H9 (cell line): Measurements from ENCODE around the gene MYO10. TPM values are rescaled to one million over a fixed set of nuclear protein-coding genes. Genes with fewer than 3 reads are reported as not detected.

ENCODE experiments used
- DNase-seq: peaks from one replicate; pipeline ENCODE4 v3.0.0-alpha.2; 2017
- H2AFZ ChIP-seq: one replicate; pipeline ENCODE4 v1.6.1; 2013; ENCODE audit warnings: mild to moderate bottlenecking, low read length, control low read depth, moderate library complexity
- H2AK5ac ChIP-seq: 2 replicates; pipeline ENCODE4 v1.6.1; 2013; ENCODE audit warnings: low read length, control low read depth, mixed read lengths; ENCODE audit not compliant: insufficient read length
- H2BK120ac ChIP-seq: one replicate; pipeline ENCODE4 v1.6.1; 2013; ENCODE audit warnings: low read depth, mild to moderate bottlenecking, low read length, control low read depth, inconsistent platforms; ENCODE audit not compliant: poor library complexity, severe bottlenecking
- H2BK12ac ChIP-seq: 2 replicates; pipeline ENCODE4 v1.6.1; 2013; ENCODE audit warnings: low read length, control low read depth, mixed read lengths, low read depth; ENCODE audit not compliant: insufficient read length
- H2BK15ac ChIP-seq: 2 replicates; pipeline ENCODE4 v1.6.1; 2013; ENCODE audit warnings: low read depth, low read length, control low read depth
- H2BK20ac ChIP-seq: one replicate; pipeline ENCODE4 v1.6.1; 2013; ENCODE audit warnings: low read depth, mild to moderate bottlenecking, low read length, control low read depth, inconsistent platforms; ENCODE audit not compliant: poor library complexity, severe bottlenecking
- H2BK5ac ChIP-seq: 2 replicates; pipeline ENCODE4 v1.6.1; 2013; ENCODE audit warnings: low read length, control low read depth, mixed read lengths; ENCODE audit not compliant: insufficient read length
- H3K14ac ChIP-seq: 2 replicates; pipeline ENCODE4 v1.6.1; 2013; ENCODE audit warnings: low read length, control low read depth; ENCODE audit not compliant: insufficient read depth
- H3K18ac ChIP-seq: 2 replicates; pipeline ENCODE4 v1.6.1; 2013; ENCODE audit warnings: low read depth, mild to moderate bottlenecking, mixed read lengths, low read length, control low read depth; ENCODE audit not compliant: insufficient read length
- H3K23ac ChIP-seq: 2 replicates; pipeline ENCODE4 v1.6.1; 2013; ENCODE audit warnings: low read length, control low read depth, mixed read lengths, low read depth; ENCODE audit not compliant: insufficient read length
- H3K23me2 ChIP-seq: 2 replicates; pipeline ENCODE4 v1.6.1; 2013; ENCODE audit warnings: low read depth, mild to moderate bottlenecking, mixed read lengths, low read length, control low read depth; ENCODE audit not compliant: insufficient read length, poor library complexity, severe bottlenecking
- H3K27ac ChIP-seq: 2 replicates; pipeline ENCODE4 v1.5.1; 2013; ENCODE audit warnings: low read length, control low read depth, mixed read lengths, low read depth; ENCODE audit not compliant: insufficient read length
- H3K27me3 ChIP-seq: 2 replicates; pipeline ENCODE4 v1.6.1; 2013; ENCODE audit warnings: low read length, control low read depth, inconsistent platforms; ENCODE audit not compliant: insufficient read depth
- H3K4ac ChIP-seq: 2 replicates; pipeline ENCODE4 v1.6.1; 2013; ENCODE audit warnings: low read depth, mild to moderate bottlenecking, control low read depth, inconsistent platforms, low read length, moderate library complexity
- H3K4me1 ChIP-seq: 2 replicates; pipeline ENCODE4 v1.6.1; 2013; ENCODE audit warnings: low read length, control low read depth, inconsistent platforms; ENCODE audit not compliant: insufficient read depth
- H3K4me2 ChIP-seq: 2 replicates; pipeline ENCODE4 v1.6.1; 2013; ENCODE audit warnings: low read length, control low read depth, mixed read lengths; ENCODE audit not compliant: insufficient read length, insufficient read depth
- H3K56ac ChIP-seq: 2 replicates; pipeline ENCODE4 v1.6.1; 2013; ENCODE audit warnings: low read depth, mild to moderate bottlenecking, mixed read lengths, low read length, control low read depth; ENCODE audit not compliant: insufficient read length
- H3K79me1 ChIP-seq: 2 replicates; pipeline ENCODE4 v1.6.1; 2013; ENCODE audit warnings: low read depth, mild to moderate bottlenecking, moderate library complexity, low read length, control low read depth, inconsistent platforms; ENCODE audit not compliant: insufficient read depth, poor library complexity, severe bottlenecking
- H3K79me2 ChIP-seq: 2 replicates; pipeline ENCODE4 v1.6.1; 2013; ENCODE audit warnings: low read length, control low read depth, inconsistent platforms; ENCODE audit not compliant: insufficient read depth
- H3K9ac ChIP-seq: 2 replicates; pipeline ENCODE4 v1.6.1; 2013; ENCODE audit warnings: low read length, control low read depth, mixed read lengths; ENCODE audit not compliant: insufficient read length; ENCODE audit errors: extremely low read depth
- H3K9me3 ChIP-seq: one replicate; pipeline ENCODE4 v1.6.1; 2013; ENCODE audit warnings: low read depth, low read length, inconsistent platforms; ENCODE audit not compliant: control insufficient read depth
- H3T11ph ChIP-seq: one replicate; pipeline ENCODE4 v1.6.1; 2013; ENCODE audit warnings: mild to moderate bottlenecking, low read length, control low read depth, inconsistent platforms
- H4K20me1 ChIP-seq: one replicate; pipeline ENCODE4 v1.6.1; 2013; ENCODE audit not compliant: control insufficient read depth, insufficient read length, insufficient read depth
- H4K5ac ChIP-seq: 2 replicates; pipeline ENCODE4 v1.6.1; 2013; ENCODE audit warnings: low read depth, mild to moderate bottlenecking, mixed read lengths, low read length, control low read depth; ENCODE audit not compliant: insufficient read length
- H4K8ac ChIP-seq: replicated peaks from 2 replicates; pipeline ENCODE4 v1.6.1; 2013; ENCODE audit warnings: low read length, control low read depth, mixed read lengths, low read depth; ENCODE audit not compliant: insufficient read length
- H4K91ac ChIP-seq: 2 replicates; pipeline ENCODE4 v1.6.1; 2013; ENCODE audit warnings: low read depth, mild to moderate bottlenecking, moderate library complexity, mixed read lengths, low read length, control low read depth; ENCODE audit not compliant: insufficient read length
- H3K27ac Mint-ChIP-seq, 3 experiments: 2 replicates in 2 of 3; 3 replicates in 1 of 3; pipeline ENCODE4 v1.8.0; 2020 to 2021; ENCODE audit warnings: mixed read lengths in 3 of 3, mild to moderate bottlenecking in 1 of 3, moderate library complexity in 1 of 3
- H3K27me3 Mint-ChIP-seq: 2 replicates; pipeline ENCODE4 v1.8.0; 2021; ENCODE audit warnings: low read depth, mild to moderate bottlenecking, moderate library complexity, mixed read lengths
- H3K36me3 Mint-ChIP-seq, 3 experiments: 2 replicates in 2 of 3; 3 replicates in 1 of 3; pipeline ENCODE4 v1.8.0; 2020 to 2021; ENCODE audit warnings: low read depth in 3 of 3, mixed read lengths in 3 of 3; ENCODE audit not compliant: insufficient read depth in 1 of 3
- H3K4me1 Mint-ChIP-seq, 2 experiments: 2 replicates each; pipeline ENCODE4 v1.8.0; 2020; ENCODE audit warnings: mixed read lengths in 2 of 2
- H3K4me3 Mint-ChIP-seq, 2 experiments: 2 replicates in 1 of 2; 3 replicates in 1 of 2; pipeline ENCODE4 v1.8.0; 2020 to 2021; ENCODE audit warnings: mild to moderate bottlenecking in 2 of 2, mixed read lengths in 2 of 2, moderate library complexity in 1 of 2
- H3K9me3 Mint-ChIP-seq, 2 experiments: 2 replicates in 1 of 2; 3 replicates in 1 of 2; pipeline ENCODE4 v1.8.0; 2020; ENCODE audit warnings: mild to moderate bottlenecking in 2 of 2, mixed read lengths in 2 of 2, moderate library complexity in 1 of 2
- WGBS: extraction: QIAGEN DNeasy Blood & Tissue Kit; methylation state at CpG from one replicate; pipeline ENCODE4 v1.1.7; 2013; ENCODE audit warnings: missing lambda C conversion rate, low lambda C conversion rate, mixed read lengths; ENCODE audit not compliant: insufficient read length; ENCODE audit errors: extremely low coverage; 5-methylcytosine and 5-hydroxymethylcytosine counted together
- total RNA-seq: library from RNA; stranded (reverse); gene quantifications from 2 replicates; pipeline ENCODE4 v1.2.1, GENCODE V29; 2021
- TF ChIP-seq, protein P1 (sequence below): fragments of 200-600 bp; sonication (generic); conservative IDR thresholded peaks from 3 replicates; pipeline ENCODE4 v1.8.0; 2021; ENCODE audit warnings: antibody characterized with exemption, mild to moderate bottlenecking

Gene MYO10
- total RNA-seq, 1 experiment from 2014 or later = 127 TPM

DNA sequence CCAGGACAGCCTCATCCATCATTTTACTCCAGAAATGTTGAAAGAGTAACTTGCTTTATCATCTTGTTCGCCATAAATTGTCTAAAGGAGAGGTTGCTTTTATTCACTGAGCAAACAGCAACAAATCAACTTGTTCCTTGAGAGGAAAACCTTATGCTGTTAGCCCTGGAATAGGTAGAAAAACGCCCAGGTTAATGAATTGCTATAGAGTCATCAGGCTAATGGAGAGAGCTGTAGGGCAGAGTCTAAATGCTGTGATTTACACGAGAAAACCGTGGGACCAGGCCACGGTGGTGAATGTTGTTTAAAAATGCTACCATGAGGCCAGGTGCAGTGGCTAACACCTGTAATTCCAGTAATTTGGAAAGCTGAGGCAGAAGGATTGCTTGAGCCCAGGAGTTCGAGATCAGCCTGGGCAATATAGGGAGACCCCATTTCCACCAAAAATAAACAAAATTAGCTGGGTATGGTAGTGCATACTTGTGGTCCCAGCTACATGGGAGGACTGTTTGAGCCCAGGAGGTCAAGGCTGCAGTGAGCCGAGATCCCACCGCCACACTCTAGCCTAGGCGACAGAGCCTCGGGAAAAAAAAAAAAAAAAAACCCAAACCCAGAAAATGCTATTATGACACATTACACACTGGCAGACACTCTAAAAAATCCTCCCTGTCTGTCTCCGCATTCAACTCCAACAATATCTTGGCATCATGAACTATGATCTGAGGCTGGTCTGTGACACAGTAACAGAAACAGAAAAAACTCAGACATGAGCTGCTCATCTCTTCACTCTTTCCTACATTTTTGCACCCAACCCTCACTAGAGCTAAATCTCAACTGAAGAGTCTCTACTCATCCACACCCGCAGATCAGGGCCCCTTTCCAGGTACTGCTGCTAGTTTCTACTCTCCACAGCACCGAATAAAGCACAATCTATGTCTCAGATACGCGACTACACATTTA is 200.7 kb downstream of the MYO10 start:
- Histone ChIP-seq H3K9ac (peak overlapping the region; percentile 92), H2AFZ (no peak overlapping the region), H3K79me2 (peaks cover 41% of the 10 kb centered on the region; the same call in 1 of the 2 replicates), H4K5ac (no peak overlapping the region), H2BK120ac (no peak overlapping the region), H4K20me1 (no peaks in the 10 kb centered on the region), H3K14ac (peak overlapping the region; percentile 92; the same call in 1 of the 2 replicates), H3K23ac (peak overlapping the region; percentile 55), H2AK5ac (peak overlapping the region; percentile 83), H3K79me1 (peaks cover 9% of the 10 kb centered on the region), H4K91ac (peak overlapping the region; percentile 33), H3K27ac (peak overlapping the region; percentile 96), H3K18ac (peak overlapping the region; percentile 93), H2BK12ac (peak overlapping the region; percentile 45), H3K27me3 (no peaks in the 10 kb centered on the region), H3K56ac (peak overlapping the region; percentile 39), H2BK5ac (no peak overlapping the region), H3K4ac (no peak overlapping the region), H3K4me1 (peaks cover 19% of the 10 kb centered on the region), H3K4me2 (peak overlapping the region; percentile 97), H2BK20ac (no peak overlapping the region), H4K8ac (no peak overlapping the region), H3K23me2 (peaks cover 25% of the 10 kb centered on the region), H2BK15ac (no peak overlapping the region), H3K9me3 (no peaks in the 10 kb centered on the region), H3T11ph (peak overlapping the region; percentile 22)
- DNase-seq = no peak
- Mint-ChIP-seq H3K4me3 (peak overlapping the region; percentile 70 to 73), H3K4me1 (peaks cover 69 to 79% of the 10 kb centered on the region in 2 experiments), H3K27me3 (no peaks in the 10 kb centered on the region), H3K9me3 (no peaks in the 10 kb centered on the region; a peak in 1 of 5 replicates), H3K27ac (peak overlapping the region; percentile 97 to 98 (median 98)), H3K36me3 (peaks cover 20 to 47% (median 34%) of the 10 kb centered on the region in 3 experiments; a peak in 6 of 7 replicates)
- WGBS = no CpG with 5 or more reads among the region's 15 CpGs
- TF ChIP-seq, protein P1, sequence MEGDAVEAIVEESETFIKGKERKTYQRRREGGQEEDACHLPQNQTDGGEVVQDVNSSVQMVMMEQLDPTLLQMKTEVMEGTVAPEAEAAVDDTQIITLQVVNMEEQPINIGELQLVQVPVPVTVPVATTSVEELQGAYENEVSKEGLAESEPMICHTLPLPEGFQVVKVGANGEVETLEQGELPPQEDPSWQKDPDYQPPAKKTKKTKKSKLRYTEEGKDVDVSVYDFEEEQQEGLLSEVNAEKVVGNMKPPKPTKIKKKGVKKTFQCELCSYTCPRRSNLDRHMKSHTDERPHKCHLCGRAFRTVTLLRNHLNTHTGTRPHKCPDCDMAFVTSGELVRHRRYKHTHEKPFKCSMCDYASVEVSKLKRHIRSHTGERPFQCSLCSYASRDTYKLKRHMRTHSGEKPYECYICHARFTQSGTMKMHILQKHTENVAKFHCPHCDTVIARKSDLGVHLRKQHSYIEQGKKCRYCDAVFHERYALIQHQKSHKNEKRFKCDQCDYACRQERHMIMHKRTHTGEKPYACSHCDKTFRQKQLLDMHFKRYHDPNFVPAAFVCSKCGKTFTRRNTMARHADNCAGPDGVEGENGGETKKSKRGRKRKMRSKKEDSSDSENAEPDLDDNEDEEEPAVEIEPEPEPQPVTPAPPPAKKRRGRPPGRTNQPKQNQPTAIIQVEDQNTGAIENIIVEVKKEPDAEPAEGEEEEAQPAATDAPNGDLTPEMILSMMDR = no peak
